ENCODE data around the gene MRPL38. TPM values are rescaled to one million over a fixed set of nuclear protein-coding genes. Genes with fewer than 3 reads are reported as not detected.

MRPL38 gene
- total RNA-seq, 1 donor from 2014 or later: 113 TPM

- no peaks in the 10 kb centered on the region for H3K4me1 Mint-ChIP-seq (ENCODE audit: unreplicated experiment)
- no peak for DNase-seq (ENCODE audit: extremely low spot score, unreplicated experiment)
- H3K27me3 Mint-ChIP-seq: no peaks in the 10 kb centered on the region
- H3K4me3 Mint-ChIP-seq: no peak overlapping the region
- no peak overlapping the region for H3K27ac Mint-ChIP-seq
- H3K36me3 Mint-ChIP-seq: no peaks in the 10 kb centered on the region
- no peak for TF ChIP-seq CTCF (conservative IDR thresholded peaks at IDR 0.05)
- no peaks in the 10 kb centered on the region for H3K9me3 Mint-ChIP-seq
Observed at GRCh38 chr17:75922963-75923874, 18.5 kb upstream of the MRPL38 start.

- H3K9me3 Mint-ChIP-seq: no peaks in the 10 kb centered on the region
- DNase-seq (ENCODE audit: extremely low spot score, unreplicated experiment): no peak
- no peaks in the 10 kb centered on the region for H3K27me3 Mint-ChIP-seq
- H3K4me3 Mint-ChIP-seq: no peak overlapping the region
- TF ChIP-seq CTCF (conservative IDR thresholded peaks at IDR 0.05): no peak
- peaks cover under 1% of the 10 kb centered on the region for H3K36me3 Mint-ChIP-seq
- H3K27ac Mint-ChIP-seq: no peak overlapping the region
- peaks cover under 1% of the 10 kb centered on the region for H3K4me1 Mint-ChIP-seq (ENCODE audit: unreplicated experiment)
Observed at GRCh38 chr17:75922173-75922961, 17.7 kb upstream of the MRPL38 start.

DNA sequence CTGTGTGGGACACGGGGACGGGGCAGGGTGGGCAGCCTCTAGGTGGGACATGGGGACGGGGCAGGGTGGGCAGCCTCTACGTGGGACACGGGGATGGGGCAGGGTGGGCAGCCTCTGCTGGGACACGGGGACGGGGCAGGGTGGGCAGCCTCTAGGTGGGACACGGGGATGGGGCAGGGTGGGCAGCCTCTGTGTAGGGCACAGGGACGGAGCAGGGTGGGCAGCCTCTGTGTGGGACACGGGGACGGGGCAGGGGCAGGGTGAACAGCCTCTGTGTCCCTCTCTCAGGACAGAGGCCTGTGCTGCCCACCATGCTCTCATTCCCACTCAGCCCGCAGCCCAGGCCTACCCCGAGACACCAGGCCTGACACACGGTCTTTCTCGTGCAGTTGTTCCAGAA is 16.9 kb upstream of the MRPL38 start:
- Mint-ChIP-seq H3K9me3 (no peaks in the 10 kb centered on the region), H3K27ac (no peak overlapping the region), H3K36me3 (peaks cover 4% of the 10 kb centered on the region)

DNA sequence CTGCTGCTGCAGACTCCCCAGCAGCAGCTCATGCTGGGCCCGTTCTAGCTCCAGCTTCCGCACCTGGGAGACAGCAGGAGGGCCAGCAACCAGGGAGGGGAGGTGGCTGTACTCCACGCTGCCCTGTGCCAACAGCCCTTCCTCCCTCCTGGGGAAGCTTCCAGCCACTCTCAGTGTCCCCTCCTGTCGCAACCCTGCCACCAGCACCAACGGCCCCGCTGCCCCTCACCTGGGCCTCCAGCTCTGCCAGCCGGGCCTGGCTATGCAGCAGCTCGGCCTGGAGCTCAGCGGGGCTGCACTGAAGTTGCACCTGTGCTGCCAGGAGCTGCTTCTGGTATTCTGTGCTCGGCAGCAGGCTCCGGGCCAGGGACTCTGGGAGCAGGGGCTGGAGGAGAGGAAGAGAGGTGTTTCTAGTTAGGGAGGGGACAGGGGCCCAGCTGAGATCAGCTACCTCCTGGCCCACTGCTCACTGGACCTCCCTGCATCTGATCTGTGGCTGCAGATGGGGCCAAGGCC is 15.4 kb upstream of the MRPL38 start:
- Mint-ChIP-seq H3K4me1 (ENCODE audit: unreplicated experiment) (peaks cover 4% of the 10 kb centered on the region), H3K36me3 (peaks cover 4% of the 10 kb centered on the region), H3K4me3 (no peak overlapping the region), H3K27ac (no peak overlapping the region), H3K9me3 (no peaks in the 10 kb centered on the region), H3K27me3 (no peaks in the 10 kb centered on the region)
- no peak for DNase-seq (ENCODE audit: extremely low spot score, unreplicated experiment)
- no peak for TF ChIP-seq CTCF (conservative IDR thresholded peaks at IDR 0.05)

More for the DNA sequence above, 16.9 kb upstream of the MRPL38 start:
- TF ChIP-seq CTCF (conservative IDR thresholded peaks at IDR 0.05): no peak
- Mint-ChIP-seq H3K27me3 (no peaks in the 10 kb centered on the region), H3K4me3 (no peak overlapping the region), H3K4me1 (ENCODE audit: unreplicated experiment) (peaks cover 4% of the 10 kb centered on the region)
- no peak for DNase-seq (ENCODE audit: extremely low spot score, unreplicated experiment)

GRCh38 chr17:75919611-75920010 is 14.9 kb upstream of the MRPL38 start:
- TF ChIP-seq CTCF (conservative IDR thresholded peaks at IDR 0.05): no peak
- no peaks in the 10 kb centered on the region for H3K27me3 Mint-ChIP-seq
- no peak overlapping the region for H3K4me3 Mint-ChIP-seq
- no peak for DNase-seq (ENCODE audit: extremely low spot score, unreplicated experiment)
- peaks cover 4% of the 10 kb centered on the region for H3K4me1 Mint-ChIP-seq (ENCODE audit: unreplicated experiment)
- H3K36me3 Mint-ChIP-seq: peaks cover 4% of the 10 kb centered on the region
- H3K27ac Mint-ChIP-seq: no peak overlapping the region
- H3K9me3 Mint-ChIP-seq: no peaks in the 10 kb centered on the region

Measured in type B pancreatic cell (in vitro differentiated cells).